ENCODE results near the gene METTL22.

Gene METTL22

GRCh38 chr16:8589900-8590688, 31.4 kb upstream of the METTL22 start, which contains the start of gene TMEM114:
TMEM114 (minus strand) TSS chr16:8590511; CDS start chr16:8589838, 673 bp downstream.
- H3K4me1 ChIP-seq (ENCODE audit: low read length), result peaks cover 5% of the 10 kb centered on the region; the same call in 1 of the 2 replicates
- H4K20me1 ChIP-seq (ENCODE audit: insufficient read depth, low read length), result no peaks in the 10 kb centered on the region
- no peak within 1 kb of the TSS for H3K27ac ChIP-seq (ENCODE audit: low read length)
- no peaks in the 10 kb centered on the region for H3K36me3 ChIP-seq (replicated peaks; ENCODE audit: low read depth, low read length)
- no peak within 1 kb of the TSS for H2AFZ ChIP-seq (ENCODE audit: low read depth, low read length)
- H3K9ac ChIP-seq (ENCODE audit: low read length), result no peak within 1 kb of the TSS
- no peaks in the 10 kb centered on the region for H3K27me3 ChIP-seq (ENCODE audit: low read depth, low read length)
- no peaks in the 10 kb centered on the region for H3K79me2 ChIP-seq (ENCODE audit: low read length)
- H3K4me3 ChIP-seq (ENCODE audit: low read length), result no peak within 1 kb of the TSS
- no peak within 1 kb of the TSS for H3K4me2 ChIP-seq (ENCODE audit: low read length)
- no peaks in the 10 kb centered on the region for H3K9me3 ChIP-seq (ENCODE audit: insufficient read depth, low read length)
- TF ChIP-seq EZH2phosphoT487 (IDR thresholded peaks at IDR 0.05; ENCODE audit: low read depth) (no peak), CTCF (IDR thresholded peaks at IDR 0.05; ENCODE audit: low read depth, low read length) (no peak)

DNA sequence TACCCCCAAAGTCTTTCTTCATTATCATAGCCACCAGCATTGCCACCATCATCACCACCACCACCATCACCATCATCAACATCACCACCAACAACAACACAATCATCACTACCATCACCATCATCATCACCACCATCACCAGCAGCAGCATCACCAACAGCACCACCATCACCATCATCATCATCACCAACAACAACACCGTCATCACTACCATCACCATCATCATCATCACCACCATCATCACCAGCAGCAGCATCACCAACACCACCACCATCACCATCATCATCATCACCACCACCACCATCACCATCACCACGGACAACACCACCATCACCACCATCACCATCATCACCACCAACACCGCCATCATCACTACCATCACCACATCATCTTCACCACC, 30.7 kb upstream of the METTL22 start:
- Histone ChIP-seq H2AFZ (ENCODE audit: low read depth, low read length) (no peak overlapping the region), H4K20me1 (ENCODE audit: insufficient read depth, low read length) (no peaks in the 10 kb centered on the region), H3K4me2 (ENCODE audit: low read length) (no peak overlapping the region), H3K27me3 (ENCODE audit: low read depth, low read length) (no peaks in the 10 kb centered on the region), H3K9me3 (ENCODE audit: insufficient read depth, low read length) (no peaks in the 10 kb centered on the region), H3K9ac (ENCODE audit: low read length) (no peak overlapping the region), H3K79me2 (ENCODE audit: low read length) (no peaks in the 10 kb centered on the region), H3K27ac (ENCODE audit: low read length) (no peak overlapping the region), H3K4me3 (ENCODE audit: low read length) (no peak overlapping the region), H3K36me3 (replicated peaks; ENCODE audit: low read depth, low read length) (no peaks in the 10 kb centered on the region), H3K4me1 (ENCODE audit: low read length) (peaks cover 5% of the 10 kb centered on the region; the same call in 1 of the 2 replicates)
- TF ChIP-seq CTCF (IDR thresholded peaks at IDR 0.05; ENCODE audit: low read depth, low read length), result no peak
- no peak for TF ChIP-seq EZH2phosphoT487 (IDR thresholded peaks at IDR 0.05; ENCODE audit: low read depth)

GRCh38 chr16:8591451-8591850, 30.0 kb upstream of the METTL22 start:
- no peaks in the 10 kb centered on the region for H4K20me1 ChIP-seq (ENCODE audit: insufficient read depth, low read length)
- H3K9me3 ChIP-seq (ENCODE audit: insufficient read depth, low read length), result no peaks in the 10 kb centered on the region
- H3K4me2 ChIP-seq (ENCODE audit: low read length), result no peak overlapping the region
- H3K9ac ChIP-seq (ENCODE audit: low read length), result no peak overlapping the region
- no peak overlapping the region for H3K4me3 ChIP-seq (ENCODE audit: low read length)
- no peak overlapping the region for H3K27ac ChIP-seq (ENCODE audit: low read length)
- H3K79me2 ChIP-seq (ENCODE audit: low read length), result no peaks in the 10 kb centered on the region
- no peak for TF ChIP-seq CTCF (IDR thresholded peaks at IDR 0.05; ENCODE audit: low read depth, low read length)
- no peak for TF ChIP-seq EZH2phosphoT487 (IDR thresholded peaks at IDR 0.05; ENCODE audit: low read depth)
- H3K4me1 ChIP-seq (ENCODE audit: low read length), result peaks cover 5% of the 10 kb centered on the region; the same call in 1 of the 2 replicates
- no peak overlapping the region for H2AFZ ChIP-seq (ENCODE audit: low read depth, low read length)
- H3K36me3 ChIP-seq (replicated peaks; ENCODE audit: low read depth, low read length), result no peaks in the 10 kb centered on the region
- H3K27me3 ChIP-seq (ENCODE audit: low read depth, low read length), result no peaks in the 10 kb centered on the region

DNA sequence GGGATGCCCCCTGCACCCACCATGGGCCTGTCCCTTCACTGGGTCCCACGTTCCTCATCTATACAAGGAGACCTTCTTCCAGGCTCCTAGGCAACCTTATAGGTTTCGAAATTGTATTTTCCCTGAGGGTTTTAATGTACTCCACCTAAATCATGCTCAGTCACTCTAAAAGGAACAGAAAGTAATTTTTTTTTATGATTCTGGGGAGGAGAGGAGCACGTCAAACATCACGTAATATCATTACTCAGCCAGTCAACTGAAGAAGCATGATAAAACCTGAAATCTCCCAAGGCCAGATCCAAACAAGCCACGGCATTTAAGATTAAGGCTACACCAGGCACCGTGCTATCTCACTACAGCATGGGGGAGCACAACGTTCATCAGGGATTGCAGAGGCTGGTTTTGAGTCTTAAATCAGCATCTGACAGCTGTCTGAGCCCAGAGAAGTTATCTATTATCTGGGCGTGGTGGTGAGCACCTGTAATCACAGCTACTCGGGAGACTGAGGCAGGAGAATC, 27.3 kb upstream of the METTL22 start:
- H3K4me3 ChIP-seq (ENCODE audit: low read length), result 0 out of 2 replicates have a peak overlapping the region, but pooled peaks have one; percentile 6
- H3K9ac ChIP-seq (ENCODE audit: low read length), result no peak overlapping the region
- H3K36me3 ChIP-seq (replicated peaks; ENCODE audit: low read depth, low read length), result no peaks in the 10 kb centered on the region
- no peaks in the 10 kb centered on the region for H4K20me1 ChIP-seq (ENCODE audit: insufficient read depth, low read length)
- H3K4me1 ChIP-seq (ENCODE audit: low read length), result peaks cover 5% of the 10 kb centered on the region; the same call in 1 of the 2 replicates
- H3K79me2 ChIP-seq (ENCODE audit: low read length), result no peaks in the 10 kb centered on the region
- no peaks in the 10 kb centered on the region; the same call in 1 of the 2 replicates for H3K9me3 ChIP-seq (ENCODE audit: insufficient read depth, low read length)
- peak overlapping the region; percentile 11; the same call in 1 of the 2 replicates for H3K4me2 ChIP-seq (ENCODE audit: low read length)
- H3K27me3 ChIP-seq (ENCODE audit: low read depth, low read length), result peaks cover 8% of the 10 kb centered on the region; the same call in 1 of the 2 replicates
- no peak overlapping the region for H3K27ac ChIP-seq (ENCODE audit: low read length)
- no peak overlapping the region; the same call in 1 of the 2 replicates for H2AFZ ChIP-seq (ENCODE audit: low read depth, low read length)
- TF ChIP-seq EZH2phosphoT487 (IDR thresholded peaks at IDR 0.05; ENCODE audit: low read depth) (no peak), CTCF (IDR thresholded peaks at IDR 0.05; ENCODE audit: low read depth, low read length) (no peak)
